ENCODE measurements around the gene ASAP3.

ASAP3 gene

DNA sequence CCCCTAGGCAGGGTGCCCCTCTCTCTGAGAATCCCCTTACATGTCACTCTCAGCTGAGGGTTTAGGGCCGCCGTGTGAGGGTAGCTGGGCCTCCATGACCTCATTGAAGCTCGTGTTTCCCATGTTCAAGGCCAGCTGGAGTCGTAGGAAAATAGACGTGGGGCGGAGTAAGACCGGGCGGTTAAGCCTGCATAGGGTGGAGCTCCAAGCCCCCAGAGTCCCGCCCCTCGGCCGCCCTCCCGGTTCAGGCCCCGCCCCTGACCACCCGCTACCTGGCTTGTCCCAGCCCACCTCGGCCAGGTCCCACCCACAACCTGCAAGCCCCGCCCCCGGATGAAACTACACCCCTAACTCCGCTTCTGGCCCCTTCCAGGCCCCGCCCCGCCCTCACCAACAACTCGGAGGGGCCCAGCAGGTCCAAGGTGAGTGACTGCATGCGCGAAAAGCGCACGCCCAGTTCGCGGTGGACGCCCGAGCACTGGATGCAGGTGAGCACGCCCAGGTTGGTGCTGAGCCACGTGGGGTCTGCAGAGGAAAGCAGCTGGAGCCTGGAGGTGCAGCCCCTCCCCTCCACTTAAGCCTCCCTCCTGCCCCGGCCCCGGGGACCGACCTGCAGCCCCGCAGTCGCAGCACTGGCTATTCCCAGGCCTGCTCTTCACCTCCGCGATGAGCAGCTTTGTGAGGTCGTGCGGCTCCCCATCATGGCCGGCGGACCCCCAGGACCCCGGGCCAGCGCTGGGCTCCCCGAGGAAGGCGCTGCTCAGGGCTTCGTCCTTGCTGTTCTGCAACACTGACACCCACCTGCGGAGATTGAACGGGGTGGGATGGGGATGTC lies 47.2 kb downstream of the ASAP3 start:
- H3K27ac ChIP-seq = no peak overlapping the region
- TF ChIP-seq CTCF (IDR thresholded peaks at IDR 0.05) = no peak
- no peak for TF ChIP-seq ZFX (IDR thresholded peaks at IDR 0.05; ENCODE audit: borderline replicate concordance)

DNA sequence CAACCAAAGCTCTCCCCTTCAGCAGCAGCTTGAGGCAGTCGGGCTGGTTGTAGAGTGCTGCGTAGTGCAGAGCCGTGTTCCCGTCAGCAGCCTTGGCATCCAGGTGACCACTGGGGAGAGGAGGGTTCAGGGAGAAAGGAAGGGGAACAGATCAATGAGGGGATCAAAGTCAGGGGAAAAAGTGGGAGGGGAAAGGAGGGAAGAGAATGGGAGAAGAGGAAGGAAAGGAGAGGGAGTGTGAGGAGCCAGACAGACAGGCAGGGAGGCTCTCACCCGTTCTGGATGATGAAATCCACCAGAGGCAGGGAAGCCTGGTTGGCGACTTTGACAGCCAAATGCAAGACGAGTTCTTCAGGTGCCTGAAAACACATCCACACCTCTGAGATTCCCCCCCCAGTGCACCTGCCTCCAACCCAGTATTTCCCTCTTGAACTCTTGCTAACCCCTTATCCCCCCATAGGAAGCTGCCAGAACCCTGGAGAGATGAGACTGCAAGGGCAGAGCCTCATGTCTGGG lies 49.7 kb downstream of the ASAP3 start:
- H3K27ac ChIP-seq = no peak overlapping the region
- TF ChIP-seq ZFX (IDR thresholded peaks at IDR 0.05; ENCODE audit: borderline replicate concordance) (no peak), CTCF (IDR thresholded peaks at IDR 0.05) (no peak)

DNA sequence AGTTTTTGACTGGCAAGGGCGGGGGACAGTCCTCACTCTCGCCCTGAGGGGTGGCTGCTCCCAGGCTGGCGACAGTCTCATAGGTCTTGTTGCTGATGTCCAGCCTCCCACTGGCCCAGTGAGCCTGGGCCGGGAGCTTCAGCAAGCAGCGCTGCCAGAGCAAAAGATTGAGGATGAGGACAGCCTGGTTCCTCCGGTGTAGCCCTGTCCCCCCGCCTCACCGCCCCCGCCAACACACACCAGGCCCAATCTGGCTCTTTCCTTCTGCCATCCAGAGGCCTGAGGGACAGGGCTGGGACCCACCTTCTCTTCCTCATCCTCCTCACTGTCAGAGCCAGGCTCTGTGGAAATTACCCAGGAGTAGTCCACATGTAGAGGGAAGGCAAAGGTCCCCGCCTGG lies 50.9 kb downstream of the ASAP3 start:
- TF ChIP-seq CTCF (IDR thresholded peaks at IDR 0.05) (no peak), ZFX (IDR thresholded peaks at IDR 0.05; ENCODE audit: borderline replicate concordance) (no peak)
- H3K27ac ChIP-seq = no peak overlapping the region

- TF ChIP-seq ZFX (IDR thresholded peaks at IDR 0.05; ENCODE audit: borderline replicate concordance) = no peak
- TF ChIP-seq CTCF (IDR thresholded peaks at IDR 0.05) = no peak
- H3K27ac ChIP-seq = no peak overlapping the region
Observed at GRCh38 chr1:23431431-23431830, 52.5 kb downstream of the ASAP3 start.

GRCh38 chr1:23430803-23431202 lies 53.2 kb downstream of the ASAP3 start:
- H3K27ac ChIP-seq = no peak overlapping the region
- TF ChIP-seq CTCF (IDR thresholded peaks at IDR 0.05) (no peak), ZFX (IDR thresholded peaks at IDR 0.05; ENCODE audit: borderline replicate concordance) (no peak)

DNA sequence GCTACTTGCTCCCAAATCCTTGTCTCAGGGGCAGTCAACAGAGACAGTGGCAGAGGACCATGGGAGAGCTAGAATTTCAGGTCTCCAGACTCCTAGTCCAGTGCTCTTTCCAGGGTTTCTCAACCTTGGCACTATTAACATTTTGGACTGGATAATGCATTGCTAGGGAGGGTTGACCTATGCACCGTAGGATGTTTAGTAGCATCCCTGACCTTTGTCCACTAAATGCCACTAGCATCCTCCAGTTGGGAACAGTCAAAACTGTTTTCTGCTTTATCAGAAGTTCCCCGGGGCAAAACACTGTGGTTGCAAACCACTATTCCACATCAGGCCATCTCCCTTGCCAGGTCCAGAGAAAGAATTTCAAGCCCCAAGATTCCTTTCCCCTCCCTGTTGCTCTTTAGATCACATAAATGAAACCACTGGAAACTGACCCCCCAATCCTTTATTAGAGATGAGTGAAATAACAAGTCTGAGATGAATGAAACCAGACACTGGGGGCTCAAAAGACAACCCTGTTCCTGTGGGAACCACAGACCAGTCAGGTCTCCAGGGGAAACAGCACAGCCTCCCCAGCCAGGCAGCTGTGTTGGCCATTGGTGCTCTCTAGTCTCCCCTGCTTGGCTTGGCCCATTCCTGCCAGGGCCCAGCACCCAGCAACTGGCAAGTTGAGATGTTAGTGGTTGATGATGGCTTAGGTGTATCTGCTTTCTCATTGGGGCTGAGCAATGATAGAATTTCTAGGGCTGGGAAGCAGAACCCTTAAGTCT lies 55.7 kb downstream of the ASAP3 start:
- TF ChIP-seq CTCF (IDR thresholded peaks at IDR 0.05) (no peak), ZFX (IDR thresholded peaks at IDR 0.05; ENCODE audit: borderline replicate concordance) (no peak)
- H3K27ac ChIP-seq = no peak overlapping the region

DNA sequence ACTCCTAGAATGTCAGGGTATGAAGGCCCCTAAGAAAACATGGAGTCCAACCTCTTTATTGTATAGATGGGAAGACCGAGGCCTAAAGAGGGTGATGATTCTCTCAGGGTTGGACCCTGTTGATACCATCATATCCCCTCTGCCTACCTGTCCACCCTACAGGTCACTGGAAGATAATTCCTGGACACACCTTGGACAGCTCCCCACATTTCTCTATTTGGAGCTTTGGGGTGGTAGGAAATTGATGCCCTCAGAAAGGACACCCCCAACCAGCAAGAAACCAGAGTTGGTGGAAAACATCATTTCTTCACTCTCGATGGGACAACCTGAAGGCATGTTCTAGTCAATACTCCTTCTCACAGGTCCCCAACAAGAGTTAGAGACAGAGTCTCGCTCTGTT lies 56.4 kb downstream of the ASAP3 start:
- TF ChIP-seq ZFX (IDR thresholded peaks at IDR 0.05; ENCODE audit: borderline replicate concordance) (no peak), CTCF (IDR thresholded peaks at IDR 0.05) (no peak)

More for the DNA sequence above, 56.4 kb downstream of the ASAP3 start:
- H3K27ac ChIP-seq = no peak overlapping the region
